Measurements from ENCODE around the gene ELOVL7. TPM values are rescaled to one million over a fixed set of nuclear protein-coding genes. Genes with fewer than 3 reads are reported as not detected.

The ELOVL7 gene
- total and polyA plus RNA-seq, 2 of the 4 experiments (the other 2 are of a cell fraction), result 0.18 TPM; not detected in 1

DNA sequence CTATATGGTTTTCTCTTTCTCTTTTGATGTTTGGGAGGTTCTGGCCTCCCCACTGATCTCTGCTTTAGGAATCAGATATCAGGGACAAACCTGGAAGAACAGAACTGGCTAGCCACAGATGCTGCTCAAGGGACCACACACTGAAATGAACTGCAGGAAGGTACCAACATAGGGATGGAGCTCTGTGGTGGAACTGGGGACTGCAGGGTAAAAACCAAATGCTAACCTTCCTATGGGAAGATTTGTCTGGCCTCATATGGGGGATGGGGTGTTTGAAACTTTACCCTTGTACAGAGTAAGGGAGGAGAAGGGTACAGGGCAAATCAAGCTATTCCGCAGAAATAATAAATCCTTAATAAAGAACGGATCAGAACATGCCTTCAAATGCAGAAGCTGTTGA is 49.4 kb downstream of the ELOVL7 start:
- intact Hi-C loops (cut with micrococcal nuclease) (no loop called here), in situ Hi-C loops (cut with MboI; ENCODE audit: low sequenced_read_pairs) (no loop called here), dilution Hi-C loops (cut with HindIII; ENCODE audit: low sequenced_read_pairs, unreplicated experiment) (no loop called here)
- H3K14ac ChIP-seq (replicated peaks; ENCODE audit: low read depth, low read length), result no peak overlapping the region
- no peak overlapping the region for H2AK5ac ChIP-seq (ENCODE audit: low read depth, low read length)
- H4K8ac ChIP-seq (ENCODE audit: low read depth in 2 of 2, low read length in 2 of 2), result no peak overlapping the region
- H3K4me1 ChIP-seq (ENCODE audit: control insufficient read depth, insufficient read depth, low read length), result no peaks in the 10 kb centered on the region
- no peak overlapping the region for H4K91ac ChIP-seq (ENCODE audit: insufficient read depth, low read depth, low read length)
- H3K56ac ChIP-seq (ENCODE audit: extremely low read depth, insufficient read depth, low read length), result no peak overlapping the region
- no peak overlapping the region for H3K9ac ChIP-seq (ENCODE audit: low read depth, low read length)
- no peaks in the 10 kb centered on the region for H3K79me1 ChIP-seq (ENCODE audit: low read depth in 1 of 2, low read length in 2 of 2)
- ChIA-PET CTCF (no interaction called here), POLR2A (ENCODE audit: unreplicated experiment) (no interaction called here)
- no peak overlapping the region for H2BK5ac ChIP-seq (ENCODE audit: low read depth, low read length, poor library complexity, severe bottlenecking)
- no peaks in the 10 kb centered on the region for H3K9me3 ChIP-seq (ENCODE audit: control insufficient read depth, insufficient read depth, low read length)
- DNase-seq (no peak), ATAC-seq (ENCODE audit: low read depth) (no peak)
- H3K23ac ChIP-seq (ENCODE audit: low read depth, low read length), result no peak overlapping the region
- no peak overlapping the region for H3K18ac ChIP-seq (ENCODE audit: low read depth, low read length)
- H3K27me3 ChIP-seq (ENCODE audit: control insufficient read depth, insufficient read depth, low read length), result no peaks in the 10 kb centered on the region
- no peak overlapping the region for H4K5ac ChIP-seq (ENCODE audit: low read depth, low read length)
- H2AFZ ChIP-seq (replicated peaks; ENCODE audit: low read length, poor library complexity), result no peak overlapping the region
- no peaks in the 10 kb centered on the region for H3K9me1 ChIP-seq (ENCODE audit: insufficient read depth, low read length)
- TF ChIP-seq MXI1 (IDR thresholded peaks at IDR 0.05; ENCODE audit: borderline replicate concordance, low read depth, low read length) (no peak), NFE2L2 (IDR thresholded peaks at IDR 0.05; ENCODE audit: low read depth, low read length) (no peak), RFX5 (IDR thresholded peaks at IDR 0.05; ENCODE audit: low read depth, low read length) (no peak), SMC3 (IDR thresholded peaks at IDR 0.05; ENCODE audit: low read depth, low read length) (no peak), MAZ (IDR thresholded peaks at IDR 0.05; ENCODE audit: borderline replicate concordance, low read depth, low read length) (no peak)
- TF ChIP-seq, protein P1, sequence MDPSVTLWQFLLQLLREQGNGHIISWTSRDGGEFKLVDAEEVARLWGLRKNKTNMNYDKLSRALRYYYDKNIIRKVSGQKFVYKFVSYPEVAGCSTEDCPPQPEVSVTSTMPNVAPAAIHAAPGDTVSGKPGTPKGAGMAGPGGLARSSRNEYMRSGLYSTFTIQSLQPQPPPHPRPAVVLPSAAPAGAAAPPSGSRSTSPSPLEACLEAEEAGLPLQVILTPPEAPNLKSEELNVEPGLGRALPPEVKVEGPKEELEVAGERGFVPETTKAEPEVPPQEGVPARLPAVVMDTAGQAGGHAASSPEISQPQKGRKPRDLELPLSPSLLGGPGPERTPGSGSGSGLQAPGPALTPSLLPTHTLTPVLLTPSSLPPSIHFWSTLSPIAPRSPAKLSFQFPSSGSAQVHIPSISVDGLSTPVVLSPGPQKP (IDR thresholded peaks at IDR 0.05; ENCODE audit: borderline replicate concordance, low read depth, low read length), result no peak
- H2BK20ac ChIP-seq (ENCODE audit: low read depth, low read length), result no peak overlapping the region
- H3K4me3 ChIP-seq (ENCODE audit: insufficient read depth, low read depth, low read length), result no peak overlapping the region
- H3K27ac ChIP-seq (ENCODE audit: insufficient read depth, low read length), result no peak overlapping the region
- no peaks in the 10 kb centered on the region for H4K20me1 ChIP-seq (ENCODE audit: insufficient read depth, low read length)
- H2AK9ac ChIP-seq (replicated peaks; ENCODE audit: low read depth, low read length, poor library complexity), result no peak overlapping the region
- H3K4me2 ChIP-seq (ENCODE audit: low read depth, low read length), result no peak overlapping the region
- no peaks in the 10 kb centered on the region for H3K36me3 ChIP-seq (ENCODE audit: control insufficient read depth, insufficient read depth, low read length)
- no peak overlapping the region for H3K4ac ChIP-seq (ENCODE audit: low read depth, low read length)
- BruUV-seq (replicated peaks), result no TSS peak
- H2BK120ac ChIP-seq (ENCODE audit: low read depth, low read length), result no peak overlapping the region
- no CpG with 5 or more reads among the region's 2 CpGs for WGBS, 2 experiments (ENCODE audit: extremely low coverage in 2 of 2, insufficient read length in 1 of 2)
- H2BK15ac ChIP-seq (ENCODE audit: low read depth, low read length), result no peak overlapping the region

Measured in IMR-90 (cell line).